A549 (cell line): ENCODE measurements around the gene HACL1.

Experiments used
- CBX2 ChIP-seq: fragments of 200-600 bp; sonication (generic); IDR thresholded peaks from 2 replicates; pipeline ENCODE4 v1.6.1; 2016; ENCODE audit warnings: low read depth, mild to moderate bottlenecking, borderline replicate concordance
- CTCF ChIP-seq: fragments of >200 bp; sonication (Bioruptor Twin); formaldehyde crosslinking; IDR thresholded peaks from 3 replicates; pipeline ENCODE4 v1.5.1; 2016
- HDAC2 ChIP-seq: fragments of 200-600 bp; sonication (generic); IDR thresholded peaks from 2 replicates; pipeline ENCODE4 v1.6.1; 2016
- KDM1A ChIP-seq: fragments of 200-600 bp; sonication (generic); IDR thresholded peaks from 2 replicates; pipeline ENCODE4 v1.6.1; 2016; ENCODE audit warnings: low read depth, mild to moderate bottlenecking
- KDM5A ChIP-seq: fragments of 200-600 bp; sonication (generic); IDR thresholded peaks from 2 replicates; pipeline ENCODE4 v1.6.1; 2016; ENCODE audit warnings: antibody characterized with exemption, mild to moderate bottlenecking
- NR3C1 ChIP-seq: fragments of >200 bp; sonication (Bioruptor Twin); formaldehyde crosslinking; IDR thresholded peaks from 3 replicates; pipeline ENCODE4 v1.6.1; 2017
- PHF8 ChIP-seq: fragments of 200-600 bp; sonication (generic); IDR thresholded peaks from 2 replicates; pipeline ENCODE4 v1.6.1; 2016; ENCODE audit warnings: low read depth, mild to moderate bottlenecking, antibody characterized with exemption, moderate library complexity, borderline replicate concordance
- POLR2A ChIP-seq: IDR thresholded peaks from 2 replicates; pipeline ENCODE4 v1.6.1; 2012; ENCODE audit warnings: mild to moderate bottlenecking, low read length
- POLR2AphosphoS2 ChIP-seq: conservative IDR thresholded peaks from 2 replicates; pipeline ENCODE4 v1.6.1; 2012; ENCODE audit warnings: low read length, improper control_type of control experiment, inconsistent platforms
- RAD21 ChIP-seq, 2 experiments: fragments of >200 bp in 1 of 2; sonication (Bioruptor Twin) in 1 of 2; formaldehyde crosslinking in 1 of 2; IDR thresholded peaks in 1 of 2; conservative IDR thresholded peaks in 1 of 2; 2 replicates in 1 of 2; 3 replicates in 1 of 2; pipeline ENCODE4 v1.6.1; 2012 to 2018; ENCODE audit warnings: inconsistent platforms in 1 of 2
- REST ChIP-seq: fragments of 200-600 bp; sonication (generic); IDR thresholded peaks from 2 replicates; pipeline ENCODE4 v1.6.1; 2016; ENCODE audit warnings: antibody characterized with exemption, mild to moderate bottlenecking, moderate library complexity
- SREBF2 ChIP-seq: fragments of 450-650 bp; IDR thresholded peaks from 2 replicates; pipeline ENCODE4 v1.6.1; 2014; ENCODE audit warnings: mild to moderate bottlenecking, moderate library complexity
- TF ChIP-seq, protein P1 (sequence below): IDR thresholded peaks from 2 replicates; pipeline ENCODE4 v1.6.1; 2012

GRCh38 chr3:15623535-15624440 is 22.4 kb upstream of the HACL1 start:
- TF ChIP-seq CTCF (no peak), POLR2A (no peak), HDAC2 (no peak), NR3C1 (no peak), CBX2 (no peak), REST (no peak), KDM5A (no peak), POLR2AphosphoS2 (no peak), SREBF2 (no peak), PHF8 (no peak), KDM1A (no peak), RAD21 (conservative IDR thresholded peaks at IDR 0.05 in 1 of 2, IDR thresholded peaks at IDR 0.05 in 1 of 2) (no peak)
- TF ChIP-seq, protein P1, sequence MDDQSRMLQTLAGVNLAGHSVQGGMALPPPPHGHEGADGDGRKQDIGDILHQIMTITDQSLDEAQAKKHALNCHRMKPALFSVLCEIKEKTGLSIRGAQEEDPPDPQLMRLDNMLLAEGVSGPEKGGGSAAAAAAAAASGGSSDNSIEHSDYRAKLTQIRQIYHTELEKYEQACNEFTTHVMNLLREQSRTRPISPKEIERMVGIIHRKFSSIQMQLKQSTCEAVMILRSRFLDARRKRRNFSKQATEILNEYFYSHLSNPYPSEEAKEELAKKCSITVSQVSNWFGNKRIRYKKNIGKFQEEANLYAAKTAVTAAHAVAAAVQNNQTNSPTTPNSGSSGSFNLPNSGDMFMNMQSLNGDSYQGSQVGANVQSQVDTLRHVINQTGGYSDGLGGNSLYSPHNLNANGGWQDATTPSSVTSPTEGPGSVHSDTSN: no peak
